GM10248 (cell line): ENCODE measurements around the gene PABPC1L.

Source experiments
- CTCF ChIA-PET: fragments of 300-600 bp; sonication (Branson Sonifier 250); formaldehyde crosslinking; extraction: SDS; loops from one replicate; lab custom pipeline; 2021; ENCODE audit warnings: antibody characterized with exemption; lab: Yijun Ruan, JAX
- POLR2A ChIA-PET: fragments of 350-650 bp; sonication (Branson Sonifier 250); formaldehyde crosslinking; extraction: SDS; loops from one replicate; lab custom pipeline; 2020; ENCODE audit warnings: antibody characterized with exemption; lab: Yijun Ruan, JAX
- DNase-seq: peaks from one replicate; pipeline ENCODE4 v3.0.0; 2012; ENCODE audit errors: extremely low spot score
- TF ChIP-seq, protein P1 (sequence below): IDR thresholded peaks from 2 replicates; pipeline ENCODE4 v1.5.1; 2012; ENCODE audit warnings: mild to moderate bottlenecking, low read depth; ENCODE audit errors: extremely low read depth, missing control alignments, control extremely low read depth

The PABPC1L gene

DNA sequence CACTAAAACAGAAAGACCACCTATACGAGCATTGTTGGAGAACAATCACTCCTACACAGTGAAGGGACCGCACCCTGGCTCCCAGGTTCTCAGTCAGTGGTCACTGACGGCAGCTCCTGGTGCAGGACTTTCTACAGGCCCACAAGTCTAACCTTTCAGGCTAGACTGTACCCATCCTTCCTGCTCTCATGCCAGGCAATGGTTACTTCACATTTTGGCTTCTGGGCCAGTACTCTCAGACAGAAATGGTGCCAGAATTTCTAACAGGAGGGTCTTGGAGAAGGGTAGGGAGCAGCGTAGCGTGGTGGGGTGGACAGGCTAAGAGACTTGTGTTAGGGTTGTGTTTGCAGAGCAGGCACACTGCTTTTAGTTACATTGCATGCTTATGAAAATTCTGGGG lies 38.2 kb downstream of the PABPC1L start:
- POLR2A ChIA-PET: no interaction called here
- TF ChIP-seq, protein P1, sequence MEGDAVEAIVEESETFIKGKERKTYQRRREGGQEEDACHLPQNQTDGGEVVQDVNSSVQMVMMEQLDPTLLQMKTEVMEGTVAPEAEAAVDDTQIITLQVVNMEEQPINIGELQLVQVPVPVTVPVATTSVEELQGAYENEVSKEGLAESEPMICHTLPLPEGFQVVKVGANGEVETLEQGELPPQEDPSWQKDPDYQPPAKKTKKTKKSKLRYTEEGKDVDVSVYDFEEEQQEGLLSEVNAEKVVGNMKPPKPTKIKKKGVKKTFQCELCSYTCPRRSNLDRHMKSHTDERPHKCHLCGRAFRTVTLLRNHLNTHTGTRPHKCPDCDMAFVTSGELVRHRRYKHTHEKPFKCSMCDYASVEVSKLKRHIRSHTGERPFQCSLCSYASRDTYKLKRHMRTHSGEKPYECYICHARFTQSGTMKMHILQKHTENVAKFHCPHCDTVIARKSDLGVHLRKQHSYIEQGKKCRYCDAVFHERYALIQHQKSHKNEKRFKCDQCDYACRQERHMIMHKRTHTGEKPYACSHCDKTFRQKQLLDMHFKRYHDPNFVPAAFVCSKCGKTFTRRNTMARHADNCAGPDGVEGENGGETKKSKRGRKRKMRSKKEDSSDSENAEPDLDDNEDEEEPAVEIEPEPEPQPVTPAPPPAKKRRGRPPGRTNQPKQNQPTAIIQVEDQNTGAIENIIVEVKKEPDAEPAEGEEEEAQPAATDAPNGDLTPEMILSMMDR: no peak
- DNase-seq: no peak
- CTCF ChIA-PET: interaction anchor here (0.8 to 1.4 kb wide), 3 partner anchors 12 to 148 kb away, joined by 4 to 5 read pairs (median 4); partner anchors contain the start of gene TOMM34

DNA sequence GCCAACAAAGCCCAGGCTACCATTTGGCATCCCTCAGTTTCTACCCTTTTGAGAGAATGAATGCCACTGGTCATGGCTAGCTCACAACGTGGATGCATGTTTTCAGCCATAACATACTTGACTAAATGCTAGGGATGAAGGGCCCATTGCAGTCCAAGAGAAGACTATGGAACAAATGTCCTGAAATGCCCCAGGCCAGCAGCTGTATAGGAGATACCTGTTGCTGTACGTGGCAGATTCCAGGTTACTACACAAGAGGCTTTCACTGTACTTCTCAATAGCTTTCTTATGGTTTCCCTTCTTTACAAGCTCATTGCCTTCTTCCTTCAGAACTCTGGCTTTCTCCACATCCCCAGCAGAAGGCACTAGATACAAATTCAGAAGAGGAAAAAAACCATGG lies 38.7 kb downstream of the PABPC1L start:
- TF ChIP-seq, protein P1: no peak
- ChIA-PET CTCF (interaction anchor here (0.8 to 1.4 kb wide), 2 partner anchors 12 to 147 kb away, joined by 4 to 5 read pairs; partner anchors contain the start of gene TOMM34), POLR2A (interaction anchor here (0.5 to 0.7 kb wide), 2 partner anchors 9 to 108 kb away, joined by 3 to 10 read pairs; no protein-coding TSS in a partner anchor)
- no peak for DNase-seq

DNA sequence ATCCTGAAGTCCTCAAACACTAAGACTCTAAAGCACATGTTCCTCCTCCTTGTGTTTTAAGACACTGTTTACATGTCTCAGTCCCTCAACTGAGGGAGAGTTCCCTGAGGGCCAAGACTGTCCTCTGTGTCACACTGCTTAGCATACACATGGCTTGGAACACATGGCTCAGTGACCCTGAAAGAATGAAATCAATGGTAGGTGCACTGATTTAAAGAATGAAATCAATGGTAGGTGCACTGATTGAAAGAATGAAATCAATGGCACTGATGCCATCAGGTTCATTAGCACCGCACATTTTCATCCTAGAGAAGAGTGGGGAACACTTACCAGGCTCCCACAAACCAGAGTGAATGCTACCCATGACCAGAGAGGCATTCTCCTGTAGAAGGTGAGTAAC lies 40.5 kb downstream of the PABPC1L start:
- DNase-seq: no peak
- CTCF ChIA-PET: interaction anchor here (1.4 to 2.7 kb wide), 3 partner anchors 13 to 146 kb away, joined by 4 to 9 read pairs (median 5); no protein-coding TSS in a partner anchor
- POLR2A ChIA-PET: no interaction called here
- TF ChIP-seq, protein P1: no peak

DNA sequence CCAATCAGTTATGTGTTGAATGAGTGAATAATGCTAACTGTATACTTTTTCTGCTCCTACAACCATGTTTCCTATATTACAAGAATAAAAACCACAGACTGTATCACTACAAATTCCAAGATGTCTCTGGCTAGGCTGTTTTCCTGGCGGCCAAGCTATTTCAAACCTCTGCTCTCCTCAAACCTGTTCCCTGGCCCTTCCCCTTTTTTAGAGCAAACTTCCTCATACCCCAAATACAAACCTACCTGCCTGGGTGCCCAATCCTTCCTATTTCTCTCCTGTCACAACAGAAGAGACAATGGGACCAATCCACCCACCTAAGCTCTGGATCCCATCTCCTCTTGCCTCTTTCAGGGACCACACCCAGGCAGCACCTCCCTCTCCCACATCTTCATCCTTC lies 42.9 kb downstream of the PABPC1L start:
- TF ChIP-seq, protein P1: no peak
- no peak for DNase-seq
- POLR2A ChIA-PET: no interaction called here
- CTCF ChIA-PET: interaction anchor here (0.6 to 2.7 kb wide), 7 partner anchors 10 to 91 kb away, joined by 3 to 12 read pairs (median 3); no protein-coding TSS in a partner anchor

DNA sequence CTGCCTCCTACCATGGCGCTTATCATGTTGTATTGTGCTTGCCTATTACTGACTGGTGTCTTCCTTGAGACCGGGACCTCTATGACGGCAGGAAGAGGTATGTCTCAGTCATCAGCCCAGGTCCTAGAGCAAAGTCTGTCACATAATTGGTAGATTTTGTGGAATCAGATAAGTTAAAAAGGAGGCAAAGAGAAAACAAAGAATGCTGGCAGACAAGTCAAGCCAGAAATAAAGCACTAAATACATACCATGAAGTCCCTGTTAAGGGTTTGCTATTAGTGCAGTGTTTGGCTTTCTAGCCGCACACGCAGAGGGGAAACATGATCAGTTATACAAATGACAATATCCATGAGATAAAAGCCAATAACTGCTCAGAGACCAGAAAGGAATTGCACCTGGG lies 44.4 kb downstream of the PABPC1L start:
- TF ChIP-seq, protein P1: no peak
- ChIA-PET POLR2A (no interaction called here), CTCF (interaction anchor here (0.9 to 1.3 kb wide), 3 partner anchors 15 to 90 kb away, joined by 3 read pairs; no protein-coding TSS in a partner anchor)
- no peak for DNase-seq

DNA sequence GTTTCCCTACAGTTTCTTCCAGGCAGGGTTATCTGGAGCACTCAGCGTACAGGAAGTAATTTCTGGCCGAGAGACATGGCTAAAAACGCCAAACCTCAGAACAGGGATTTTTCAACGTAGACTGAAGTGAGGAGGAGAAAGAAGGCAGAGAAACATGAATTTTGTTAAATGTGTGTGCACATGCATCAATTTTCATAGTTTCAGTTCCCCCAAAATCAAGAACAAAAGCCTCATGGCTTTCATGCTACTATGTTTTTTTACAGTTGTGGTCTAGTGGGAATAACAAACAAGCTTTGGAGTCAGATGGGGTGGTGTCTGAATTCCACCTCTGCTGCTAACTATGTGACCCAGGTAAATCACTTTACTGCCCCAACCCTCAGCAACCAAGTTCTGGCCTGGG lies 45.4 kb downstream of the PABPC1L start:
- DNase-seq: no peak
- CTCF ChIA-PET: no interaction called here
- TF ChIP-seq, protein P1: no peak
- POLR2A ChIA-PET: no interaction called here
